GM21423 (cell line): ENCODE data around the gene DNM3.

Experiments
- ATAC-seq: cut with Tn5 transposase; IDR thresholded peaks from one replicate; pipeline ENCODE4 v1.9.1; 2021; ENCODE audit warnings: mild to moderate bottlenecking, moderate library complexity; ENCODE audit not compliant: unreplicated experiment

The DNM3 gene

GRCh38 chr1:172268237-172268636, 426.9 kb downstream of the DNM3 start:
- ATAC-seq: no peak

GRCh38 chr1:172269084-172269483, 427.8 kb downstream of the DNM3 start:
- ATAC-seq: no peak

GRCh38 chr1:172269644-172270043, 428.3 kb downstream of the DNM3 start:
- no peak for ATAC-seq

DNA sequence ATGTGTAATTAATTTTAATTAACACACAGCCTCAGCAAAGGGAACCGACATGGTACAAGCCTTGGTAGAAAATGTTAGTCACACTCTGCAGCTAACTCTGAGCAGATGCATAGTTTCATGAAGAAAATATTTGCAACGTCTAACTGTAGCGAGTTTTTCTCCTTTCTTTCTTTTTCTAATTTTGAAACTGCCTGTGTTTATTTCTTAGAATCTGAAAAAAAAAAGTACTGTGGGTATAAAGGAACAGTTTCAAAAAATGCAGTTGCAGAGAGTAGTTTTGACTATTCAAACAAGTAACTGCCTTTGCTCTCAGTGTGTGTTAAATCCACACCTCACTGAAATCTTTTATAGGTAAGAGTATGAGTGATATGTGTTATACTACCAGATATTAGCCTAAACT, 429.3 kb downstream of the DNM3 start:
- ATAC-seq: no peak

GRCh38 chr1:172272087-172272486, 430.8 kb downstream of the DNM3 start:
- no peak for ATAC-seq

DNA sequence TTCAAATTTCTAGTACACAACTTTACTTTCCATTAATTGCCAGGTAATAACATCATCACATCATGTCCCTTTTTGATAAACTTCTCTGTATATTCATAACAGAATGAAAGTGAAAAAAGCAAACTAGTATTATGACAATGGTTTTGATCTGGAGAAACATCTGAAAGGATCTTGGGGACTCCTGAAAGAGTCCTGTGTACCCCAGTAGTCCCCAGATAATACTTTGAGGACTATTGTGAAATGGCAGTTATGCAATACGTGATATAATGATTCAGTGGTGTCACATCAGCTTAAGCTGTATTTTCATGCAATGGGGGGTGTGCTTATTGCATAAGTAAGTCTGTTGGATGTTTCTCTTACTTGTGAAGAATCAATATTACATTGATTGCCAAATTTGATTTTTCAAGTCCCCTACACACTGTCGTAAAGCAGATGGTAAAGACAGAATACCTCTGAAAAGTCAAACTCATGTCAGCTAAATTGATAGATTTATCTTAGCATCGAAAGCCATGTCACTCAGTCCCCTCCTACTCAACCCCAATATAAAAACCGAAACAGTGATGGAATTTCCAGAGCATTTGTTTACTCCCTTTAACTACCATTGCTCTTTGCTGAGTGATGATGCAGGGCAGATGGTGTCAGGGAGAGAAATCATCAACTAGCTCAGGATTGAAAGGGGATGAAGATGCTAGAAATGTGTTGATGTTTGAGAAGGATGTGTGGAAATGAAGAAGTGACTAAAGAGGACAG, 432.5 kb downstream of the DNM3 start:
- no peak for ATAC-seq

- no peak for ATAC-seq
Observed at GRCh38 chr1:172275478-172275877, 434.2 kb downstream of the DNM3 start.

- ATAC-seq: no peak
Observed at GRCh38 chr1:172276120-172276818, 435.0 kb downstream of the DNM3 start.

DNA sequence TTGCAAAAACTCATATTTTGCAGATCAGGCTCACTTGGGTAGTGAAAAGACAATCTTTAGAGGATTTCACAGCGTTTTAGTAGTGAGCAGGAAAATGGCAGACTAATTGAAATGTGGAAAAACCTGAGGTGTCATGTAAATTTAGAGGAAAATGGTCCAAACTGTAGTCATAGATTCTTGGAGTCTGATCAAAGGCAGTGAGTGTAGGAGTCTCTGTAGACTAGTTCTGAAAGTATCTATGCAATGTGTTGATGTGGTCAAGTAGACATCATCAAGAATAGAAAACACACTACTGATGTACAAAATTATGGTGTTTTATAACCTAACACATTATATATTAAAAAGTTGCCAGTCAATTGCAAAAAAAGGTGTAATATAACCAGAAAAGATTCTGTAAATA, 436.0 kb downstream of the DNM3 start:
- ATAC-seq: no peak

DNA sequence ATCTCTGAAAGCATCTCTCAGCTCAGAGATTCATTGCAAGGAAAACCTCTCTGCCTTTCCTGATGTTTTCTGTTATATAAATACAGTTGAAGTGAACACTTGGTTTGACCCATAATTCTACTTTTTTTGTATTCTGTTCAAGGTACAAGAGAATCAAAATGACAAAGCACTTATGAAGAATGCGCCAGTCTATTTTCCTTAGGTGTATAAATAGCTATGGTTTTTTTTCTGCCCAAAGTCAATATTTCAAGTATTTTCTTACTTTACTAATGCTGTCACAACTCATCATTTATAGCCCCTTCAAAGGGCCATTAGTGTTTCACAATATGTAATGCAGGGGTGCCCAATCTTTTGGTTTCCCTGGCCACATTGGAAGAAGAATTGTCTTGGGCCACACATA, 436.7 kb downstream of the DNM3 start:
- ATAC-seq: no peak

- no peak for ATAC-seq
Observed at GRCh38 chr1:172278478-172278877, 437.2 kb downstream of the DNM3 start.

DNA sequence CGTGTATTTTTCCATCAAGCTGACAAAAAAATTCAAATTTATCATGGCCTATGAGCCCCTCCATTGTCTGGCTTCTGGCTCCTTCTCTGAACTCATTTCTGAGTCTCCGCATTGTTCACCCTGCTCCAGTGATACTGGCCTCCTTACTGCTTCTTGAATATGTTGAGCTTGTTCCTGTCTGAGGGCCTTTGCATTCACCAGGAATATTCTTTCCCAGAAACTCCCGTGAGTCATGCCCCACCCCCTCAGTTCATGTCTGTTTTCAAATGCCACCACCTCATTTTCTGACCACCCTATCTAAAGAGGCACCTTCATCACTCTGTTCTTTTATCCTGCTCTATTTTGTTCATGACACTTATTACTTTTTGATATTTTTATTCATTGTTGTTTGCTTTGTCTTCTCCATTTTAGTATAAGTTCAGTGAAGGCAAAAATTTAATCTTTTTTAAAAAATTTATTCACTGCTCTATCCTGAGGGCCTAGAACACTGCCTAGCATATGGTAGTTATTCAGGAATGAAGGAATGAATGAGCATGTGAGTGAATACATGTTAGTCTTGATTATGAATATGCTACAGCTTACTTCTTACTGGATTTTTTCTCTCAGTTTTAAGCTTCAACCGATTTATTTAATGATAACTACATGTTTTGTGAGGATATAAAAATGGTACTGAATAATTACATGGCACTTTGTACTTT, 438.8 kb downstream of the DNM3 start:
- no peak for ATAC-seq

GRCh38 chr1:172283766-172284165, 442.5 kb downstream of the DNM3 start:
- ATAC-seq: no peak

DNA sequence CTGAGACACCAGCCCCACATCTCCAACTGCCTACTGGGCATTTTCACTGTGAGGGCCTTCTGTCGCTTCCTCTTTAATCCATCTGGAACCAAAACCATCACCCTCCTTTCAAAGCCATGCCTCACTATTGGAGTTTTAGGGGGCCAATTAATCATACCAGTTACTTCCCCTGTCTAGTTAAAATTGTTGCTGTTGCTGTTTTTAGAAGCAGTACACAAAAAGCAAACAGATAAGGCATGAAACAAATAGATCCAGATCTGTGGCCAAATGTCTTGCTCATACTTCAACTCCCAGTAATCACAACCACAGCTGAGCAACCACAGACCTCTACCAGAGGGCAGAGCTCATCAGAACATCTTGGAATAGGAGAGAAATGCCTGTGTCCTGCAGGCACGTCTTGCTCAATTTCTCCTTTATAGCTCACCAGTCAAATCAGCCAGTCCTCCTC, 445.4 kb downstream of the DNM3 start:
- no peak for ATAC-seq

GRCh38 chr1:172287208-172287607, 445.9 kb downstream of the DNM3 start:
- no peak for ATAC-seq

DNA sequence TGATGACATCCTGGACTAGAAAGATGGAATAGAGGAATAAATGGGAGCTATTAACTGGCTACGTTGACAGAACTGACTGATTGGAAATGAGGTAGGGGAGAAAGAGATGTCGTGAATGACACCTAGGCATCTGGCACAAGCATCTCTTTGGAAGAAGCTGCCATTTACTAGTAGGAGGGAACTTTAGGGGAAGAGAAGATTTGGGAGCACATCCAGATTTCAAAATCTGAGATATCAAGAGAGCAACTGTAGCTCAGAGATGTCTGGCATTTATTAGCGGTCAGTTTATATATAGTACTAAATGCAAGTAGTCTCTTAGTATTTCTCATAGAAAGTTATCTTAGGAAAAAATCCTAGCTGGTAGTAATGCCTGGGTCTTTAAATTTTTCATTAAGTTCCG, 447.3 kb downstream of the DNM3 start:
- ATAC-seq: no peak

DNA sequence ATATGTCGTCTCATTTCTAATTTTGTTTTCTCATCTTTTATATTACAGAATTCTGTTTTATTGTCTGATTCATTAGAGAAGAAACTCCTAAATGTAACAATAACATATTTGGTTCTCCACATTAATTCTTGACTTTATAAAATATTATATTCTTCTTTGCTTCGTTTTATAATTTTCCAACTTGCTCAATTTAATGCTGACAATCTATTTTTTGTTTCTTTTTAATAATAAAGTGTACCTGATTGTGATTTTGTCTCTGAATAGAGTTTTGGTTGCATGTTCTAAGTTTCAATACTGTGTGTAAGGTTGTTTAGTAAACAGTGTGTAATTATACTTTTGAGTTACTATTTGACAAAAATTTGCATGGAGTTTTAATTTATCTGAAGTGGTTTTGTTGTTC, 448.1 kb downstream of the DNM3 start:
- ATAC-seq: no peak

DNA sequence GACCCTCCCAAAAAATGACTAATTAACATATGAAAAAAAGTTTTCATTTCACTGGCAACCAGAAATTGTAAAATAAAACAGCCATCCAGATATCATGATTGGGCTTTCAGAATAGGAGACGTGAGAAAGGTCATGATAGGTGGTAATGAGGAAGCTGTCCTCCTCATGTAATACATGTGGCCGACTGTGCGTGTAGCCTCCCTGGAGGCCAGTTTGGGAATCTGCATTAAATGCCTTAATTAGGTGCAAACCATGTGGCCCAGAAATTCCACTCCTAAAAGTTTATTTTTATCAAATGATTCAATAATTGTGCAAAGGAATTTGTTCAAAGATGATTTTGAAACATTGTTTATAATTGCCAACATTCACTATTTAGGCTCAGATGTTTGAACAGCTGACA, 451.5 kb downstream of the DNM3 start:
- ATAC-seq: no peak

GRCh38 chr1:172293429-172293828, 452.1 kb downstream of the DNM3 start:
- no peak for ATAC-seq

DNA sequence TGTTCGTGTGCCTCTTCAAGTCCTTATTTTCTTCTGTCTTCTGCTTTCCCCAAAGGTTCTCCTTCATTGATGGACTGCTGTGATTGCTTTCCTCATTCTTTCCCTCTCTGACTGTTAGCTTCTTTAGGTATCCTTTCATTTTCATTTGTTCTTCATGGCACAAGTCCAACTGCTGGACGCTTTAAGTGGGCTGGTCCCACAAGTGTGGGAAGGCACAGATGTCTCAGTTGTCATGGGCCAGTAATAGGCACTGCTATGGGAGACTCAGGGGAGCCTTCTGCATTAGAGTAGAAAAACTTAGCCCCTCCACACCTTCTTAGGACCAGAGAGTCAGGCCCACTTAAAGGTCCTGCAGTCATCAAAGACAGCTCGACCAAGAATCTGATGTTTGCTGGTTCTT, 456.8 kb downstream of the DNM3 start:
- no peak for ATAC-seq

DNA sequence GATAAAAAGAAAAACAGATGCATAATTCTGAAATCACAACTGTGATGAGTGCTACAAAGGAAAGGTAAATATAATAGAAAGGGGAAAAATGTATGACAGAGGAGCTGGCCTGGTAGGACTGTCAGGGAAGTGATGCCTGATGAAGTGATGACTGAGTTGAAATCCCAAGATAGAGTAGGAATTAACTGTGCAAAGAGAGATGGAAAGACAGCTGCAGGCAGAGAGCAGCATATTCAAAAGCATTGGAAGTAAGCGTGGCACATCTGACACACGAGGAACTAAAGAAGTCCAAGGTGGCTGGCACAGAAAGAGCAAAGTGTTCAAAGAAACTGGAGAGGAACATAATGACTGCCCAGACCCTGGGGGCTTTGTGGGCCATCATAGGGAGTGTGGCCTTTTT, 457.6 kb downstream of the DNM3 start:
- no peak for ATAC-seq

DNA sequence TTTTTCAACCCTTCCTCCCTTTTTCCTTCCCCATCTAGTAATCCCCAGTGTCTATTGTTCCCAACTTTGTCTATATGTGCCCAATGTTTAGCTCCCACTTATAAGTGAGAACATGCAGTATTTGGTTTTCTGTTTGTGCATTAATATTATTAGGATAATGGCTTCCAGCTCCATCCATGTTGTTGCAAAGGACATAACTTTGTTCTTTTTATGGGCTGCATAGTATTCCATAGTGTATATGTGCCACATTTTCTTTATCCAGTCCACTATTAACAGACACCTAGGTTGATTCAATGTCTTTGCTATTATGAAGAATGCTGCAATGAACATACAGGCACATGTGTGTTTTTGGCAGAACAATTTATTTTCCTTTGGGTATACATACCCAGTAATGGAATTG, 458.2 kb downstream of the DNM3 start:
- no peak for ATAC-seq
